ENCODE results near the gene ADGRG7.

ADGRG7 gene

DNA sequence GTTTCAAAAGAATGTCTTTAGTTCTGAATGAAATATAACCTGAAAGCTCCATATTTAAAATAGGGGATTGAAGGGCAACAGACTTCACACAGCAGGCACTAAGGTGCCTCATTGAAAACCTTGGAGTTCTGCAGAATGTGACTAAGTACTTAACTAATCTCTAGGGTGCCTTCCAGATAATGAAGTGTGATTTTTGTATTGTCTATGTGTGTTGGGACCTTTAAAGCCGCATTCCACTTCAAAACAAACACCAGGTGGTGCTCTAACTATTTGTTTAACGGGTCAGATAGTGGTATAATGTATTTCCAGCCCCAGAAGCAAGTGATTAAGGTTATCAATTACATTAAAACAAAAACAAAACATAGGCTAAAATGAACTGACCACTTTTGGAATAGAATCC, 127.9 kb downstream of the ADGRG7 start:
- FAIRE-seq = peak; percentile 83

DNA sequence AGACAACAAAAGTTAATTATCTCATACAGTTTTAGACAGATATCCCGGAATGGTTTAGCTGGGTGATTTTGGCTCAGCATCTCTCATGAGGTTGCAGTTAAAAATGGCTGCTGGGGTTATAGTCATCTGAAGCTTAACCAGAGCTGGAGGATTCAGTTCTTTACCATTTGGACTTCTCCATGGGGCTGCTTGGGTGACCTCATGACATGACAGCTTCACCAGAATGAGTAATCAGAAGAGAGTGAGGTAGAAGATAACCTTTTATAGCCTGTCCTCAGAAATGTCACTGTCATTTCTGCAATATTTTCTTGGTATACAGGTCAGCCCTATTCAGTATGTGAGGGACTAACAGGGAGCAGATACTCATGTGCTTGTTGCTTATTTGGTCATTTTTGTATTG, 130.8 kb downstream of the ADGRG7 start:
- no peak for FAIRE-seq
- TF ChIP-seq PAX5 (IDR thresholded peaks at IDR 0.05; ENCODE audit: insufficient read depth, low read length, severe bottlenecking) = no peak
- TF ChIP-seq SPI1 (IDR thresholded peaks at IDR 0.05; ENCODE audit: low read depth, low read length) = no peak
- no peak for TF ChIP-seq POLR2AphosphoS5 (IDR thresholded peaks at IDR 0.05; ENCODE audit: low read depth, low read length)
- no peak for TF ChIP-seq TAF1 (IDR thresholded peaks at IDR 0.05; ENCODE audit: low read depth, low read length)
- TF ChIP-seq POLR2A (IDR thresholded peaks at IDR 0.05; ENCODE audit: low read depth, low read length) = no peak
- no peak for TF ChIP-seq POU2F2 (IDR thresholded peaks at IDR 0.05; ENCODE audit: low read depth, low read length)
- no peak for DNase-seq (ENCODE audit: insufficient read length, low spot score)

More for the DNA sequence above, 127.9 kb downstream of the ADGRG7 start:
- TF ChIP-seq SPI1 (IDR thresholded peaks at IDR 0.05; ENCODE audit: low read depth, low read length) (no peak), POU2F2 (IDR thresholded peaks at IDR 0.05; ENCODE audit: low read depth, low read length) (no peak), PAX5 (IDR thresholded peaks at IDR 0.05; ENCODE audit: insufficient read depth, low read length, severe bottlenecking) (no peak), TAF1 (IDR thresholded peaks at IDR 0.05; ENCODE audit: low read depth, low read length) (no peak), POLR2AphosphoS5 (IDR thresholded peaks at IDR 0.05; ENCODE audit: low read depth, low read length) (no peak), POLR2A (IDR thresholded peaks at IDR 0.05; ENCODE audit: low read depth, low read length) (no peak)
- DNase-seq (ENCODE audit: insufficient read length, low spot score) = no peak

DNA sequence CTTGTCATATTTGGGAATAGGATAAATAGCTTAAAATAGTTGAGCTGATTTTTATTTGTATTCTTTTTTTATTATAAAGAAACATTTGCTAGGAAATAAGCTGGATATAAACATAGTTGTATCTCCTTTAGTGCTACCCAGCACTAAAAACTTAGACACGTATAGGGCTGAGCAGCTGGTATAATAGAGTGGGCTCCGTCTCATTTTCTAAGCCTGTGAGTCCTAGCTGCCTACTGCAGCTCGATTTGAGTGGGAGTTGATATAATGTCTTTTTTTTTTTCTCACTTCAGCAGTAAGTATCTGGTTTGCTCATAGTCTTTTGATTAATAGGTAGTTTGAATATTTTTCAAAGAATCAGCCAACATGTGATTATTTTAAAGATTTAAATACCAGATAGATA, 134.1 kb downstream of the ADGRG7 start:
- no peak for DNase-seq (ENCODE audit: insufficient read length, low spot score)
- TF ChIP-seq PAX5 (IDR thresholded peaks at IDR 0.05; ENCODE audit: insufficient read depth, low read length, severe bottlenecking) (no peak), POU2F2 (IDR thresholded peaks at IDR 0.05; ENCODE audit: low read depth, low read length) (no peak), POLR2A (IDR thresholded peaks at IDR 0.05; ENCODE audit: low read depth, low read length) (no peak), POLR2AphosphoS5 (IDR thresholded peaks at IDR 0.05; ENCODE audit: low read depth, low read length) (no peak), SPI1 (IDR thresholded peaks at IDR 0.05; ENCODE audit: low read depth, low read length) (no peak), TAF1 (IDR thresholded peaks at IDR 0.05; ENCODE audit: low read depth, low read length) (no peak)
- no peak for FAIRE-seq

DNA sequence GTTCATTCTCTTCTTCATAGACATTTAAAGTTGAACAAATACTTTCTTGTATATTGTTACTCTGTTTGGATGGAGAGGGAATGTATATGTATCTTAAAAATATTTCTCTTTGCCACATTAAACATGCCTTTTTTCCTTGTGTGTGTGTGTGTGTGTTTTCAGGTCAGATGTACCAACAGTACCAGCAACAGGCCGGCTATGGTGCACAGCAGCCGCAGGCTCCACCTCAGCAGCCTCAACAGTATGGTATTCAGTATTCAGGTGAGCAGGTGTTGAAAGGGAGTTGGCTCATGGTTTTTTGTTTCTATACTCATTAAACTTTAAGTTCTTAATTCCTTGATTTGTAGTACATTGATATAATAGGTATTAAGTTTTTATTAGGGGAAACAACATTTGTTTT, 135.3 kb downstream of the ADGRG7 start:
- FAIRE-seq (no peak), DNase-seq (ENCODE audit: insufficient read length, low spot score) (no peak)
- no peak for TF ChIP-seq POLR2A (IDR thresholded peaks at IDR 0.05; ENCODE audit: low read depth, low read length)
- TF ChIP-seq POLR2AphosphoS5 (IDR thresholded peaks at IDR 0.05; ENCODE audit: low read depth, low read length) = no peak
- TF ChIP-seq PAX5 (IDR thresholded peaks at IDR 0.05; ENCODE audit: insufficient read depth, low read length, severe bottlenecking) = no peak
- no peak for TF ChIP-seq TAF1 (IDR thresholded peaks at IDR 0.05; ENCODE audit: low read depth, low read length)
- TF ChIP-seq SPI1 (IDR thresholded peaks at IDR 0.05; ENCODE audit: low read depth, low read length) = no peak
- TF ChIP-seq POU2F2 (IDR thresholded peaks at IDR 0.05; ENCODE audit: low read depth, low read length) = no peak
